ENCODE measurements around the gene C2orf68. TPM values are rescaled to one million over a fixed set of nuclear protein-coding genes. Genes with fewer than 3 reads are reported as not detected.
A peak's percentile ranks its signal among the peaks of the same experiment; 100 is the strongest.

The C2orf68 gene
- total RNA-seq, 5 donors from 2014 or later (not counting 1 experiment from before 2014, with no cell fraction given): 45.3 to 77.9 (median 62.4) TPM

- H3K36me3 Mint-ChIP-seq: peaks cover 14% of the 10 kb centered on the region
- peaks cover 11 to 16% of the 10 kb centered on the region in 2 donors for H3K36me3 ChIP-seq (ENCODE audit: control insufficient read depth in 2 of 2, extremely low read depth in 1 of 2, insufficient read depth in 1 of 2, low read length in 1 of 2)
- POLR2A ChIA-PET: no interaction called here
- H3K9me3 Mint-ChIP-seq: no peaks in the 10 kb centered on the region
- no peaks in the 10 kb centered on the region for H3K27me3 Mint-ChIP-seq
- H3K4me1 Mint-ChIP-seq: peaks cover 58 to 72% (median 68%) of the 10 kb centered on the region in 3 donors
- H3K27me3 ChIP-seq (replicated peaks in 1 of 2; ENCODE audit: control insufficient read depth in 2 of 2, extremely low read depth in 1 of 2, insufficient read depth in 2 of 2, low read length in 1 of 2): no peaks in the 10 kb centered on the region
- H3K9me3 ChIP-seq: no peaks in the 10 kb centered on the region
- peak in 17 of 35 experiments; percentile 18 to 70 (median 33) for DNase-seq
- H3K4me1 ChIP-seq (ENCODE audit: control insufficient read depth in 1 of 2, extremely low read depth in 1 of 2, insufficient read depth in 2 of 2, low read length in 2 of 2): peaks cover 28 to 53% of the 10 kb centered on the region in 2 experiments
- peak within 1 kb of the TSS; percentile 82 for H3K27ac ChIP-seq (ENCODE audit: low read length)
- ATAC-seq (replicated peaks in 1 of 4): peak; percentile 60 to 74 (median 70)
- CTCF ChIA-PET: interaction anchor here in 1 of 2 donors (1.0 kb wide), 1 partner anchor 256 kb away, joined by 4 read pairs; the partner anchor contains the start of gene TGOLN2
- peak within 1 kb of the TSS; percentile 84 to 88 (median 87) for H3K4me3 Mint-ChIP-seq
- H3K4me3 ChIP-seq (ENCODE audit: control insufficient read depth in 1 of 2, extremely low read depth in 1 of 2, low read length in 1 of 2): peak within 1 kb of the TSS; percentile 68 to 77
- peak within 1 kb of the TSS; percentile 96 for H3K27ac Mint-ChIP-seq
- 19% methylated on average over 49 of the region's 52 CpGs for WGBS (ENCODE audit: insufficient coverage)
Measured at GRCh38 chr2:85584354-85584856, 27.5 kb downstream of the C2orf68 start, which contains the start of gene VAMP5. VAMP5 (plus strand) TSS chr2:85584431; CDS start chr2:85584491, 60 bp downstream.

GRCh38 chr2:85583667-85584353, 28.1 kb downstream of the C2orf68 start:
- H3K4me3 Mint-ChIP-seq: peak overlapping the region; percentile 84 to 88 (median 87)
- H3K4me3 ChIP-seq (ENCODE audit: control insufficient read depth in 1 of 2, extremely low read depth in 1 of 2, low read length in 1 of 2): peak overlapping the region; percentile 68 to 77
- CTCF ChIA-PET: interaction anchor here (0.6 to 1.0 kb wide), 4 partner anchors 22 to 566 kb away, joined by 3 to 8 read pairs (median 4); partner anchors contain the start of gene TGOLN2 (in 1 of the 2)
- H3K36me3 Mint-ChIP-seq: peaks cover 16% of the 10 kb centered on the region
- peak; percentile 64 to 83 (median 69) for ATAC-seq (replicated peaks in 1 of 4)
- POLR2A ChIA-PET: interaction anchor here in 1 of 2 donors (0.6 to 1.4 kb wide), 2 partner anchors 12 to 191 kb away, joined by 3 to 4 read pairs; partner anchors contain the start of gene RNF181
- peak overlapping the region; percentile 96 for H3K27ac Mint-ChIP-seq
- no peaks in the 10 kb centered on the region for H3K27me3 Mint-ChIP-seq
- H3K27me3 ChIP-seq (replicated peaks in 1 of 2; ENCODE audit: control insufficient read depth in 2 of 2, extremely low read depth in 1 of 2, insufficient read depth in 2 of 2, low read length in 1 of 2): no peaks in the 10 kb centered on the region
- peak overlapping the region; percentile 82 for H3K27ac ChIP-seq (ENCODE audit: low read length)
- peak in 24 of 35 experiments; percentile 12 to 55 (median 38) for DNase-seq
- peaks cover 63 to 77% (median 71%) of the 10 kb centered on the region in 3 donors for H3K4me1 Mint-ChIP-seq
- no peaks in the 10 kb centered on the region for H3K9me3 Mint-ChIP-seq
- H3K4me1 ChIP-seq (ENCODE audit: control insufficient read depth in 1 of 2, extremely low read depth in 1 of 2, insufficient read depth in 2 of 2, low read length in 2 of 2): peaks cover 33 to 59% of the 10 kb centered on the region in 2 experiments
- H3K9me3 ChIP-seq: no peaks in the 10 kb centered on the region
- WGBS (ENCODE audit: insufficient coverage): 14% methylated on average over 14 of the region's 16 CpGs
- peaks cover 11 to 16% of the 10 kb centered on the region in 2 donors for H3K36me3 ChIP-seq (ENCODE audit: control insufficient read depth in 2 of 2, extremely low read depth in 1 of 2, insufficient read depth in 1 of 2, low read length in 1 of 2)

GRCh38 chr2:85582492-85582891, 29.4 kb downstream of the C2orf68 start:
- POLR2A ChIA-PET: interaction anchor here in 1 of 2 donors (0.8 to 1.4 kb wide), 2 partner anchors 12 to 13 kb away, joined by 3 read pairs; partner anchors contain the start of gene RNF181
- H3K36me3 Mint-ChIP-seq: peaks cover 18% of the 10 kb centered on the region
- CTCF ChIA-PET: no interaction called here

GRCh38 chr2:85580206-85580605, 31.7 kb downstream of the C2orf68 start:
- Mint-ChIP-seq H3K4me1 (peaks cover 51 to 68% (median 63%) of the 10 kb centered on the region in 3 donors), H3K9me3 (no peaks in the 10 kb centered on the region), H3K27me3 (no peaks in the 10 kb centered on the region), H3K4me3 (peak overlapping the region in 1 of 3 donors; percentile 96), H3K36me3 (peaks cover 18% of the 10 kb centered on the region), H3K27ac (peak overlapping the region; percentile 71 to 98)
- no peaks in the 10 kb centered on the region for H3K9me3 ChIP-seq
- peaks cover 27 to 63% of the 10 kb centered on the region in 2 experiments for H3K4me1 ChIP-seq (ENCODE audit: control insufficient read depth in 1 of 2, extremely low read depth in 1 of 2, insufficient read depth in 2 of 2, low read length in 2 of 2)
- ChIA-PET CTCF (interaction anchor here (0.5 to 0.6 kb wide), 2 partner anchors 12 to 37 kb away, joined by 4 read pairs; no protein-coding TSS in a partner anchor), POLR2A (no interaction called here)
- no peak overlapping the region for H3K27ac ChIP-seq (ENCODE audit: low read length)
- peaks cover 11 to 16% of the 10 kb centered on the region in 2 donors for H3K36me3 ChIP-seq (ENCODE audit: control insufficient read depth in 2 of 2, extremely low read depth in 1 of 2, insufficient read depth in 1 of 2, low read length in 1 of 2)
- no peak for ATAC-seq (replicated peaks in 1 of 4)
- 86% methylated on average over 1 of the region's 3 CpGs for WGBS (ENCODE audit: insufficient coverage)
- no peak overlapping the region for H3K4me3 ChIP-seq (ENCODE audit: control insufficient read depth in 1 of 2, extremely low read depth in 1 of 2, low read length in 1 of 2)
- DNase-seq: no peak
- no peaks in the 10 kb centered on the region for H3K27me3 ChIP-seq (replicated peaks in 1 of 2; ENCODE audit: control insufficient read depth in 2 of 2, extremely low read depth in 1 of 2, insufficient read depth in 2 of 2, low read length in 1 of 2)

More at GRCh38 chr2:85582492-85582891, 29.4 kb downstream of the C2orf68 start:
- peak overlapping the region; percentile 82 for H3K27ac ChIP-seq (ENCODE audit: low read length)
- Mint-ChIP-seq H3K27me3 (no peaks in the 10 kb centered on the region), H3K27ac (peak overlapping the region; percentile 78 to 86), H3K9me3 (no peaks in the 10 kb centered on the region), H3K4me1 (peaks cover 63 to 77% (median 71%) of the 10 kb centered on the region in 3 donors), H3K4me3 (peak overlapping the region in 2 of 3 donors; percentile 17 to 34)
- no peaks in the 10 kb centered on the region for H3K9me3 ChIP-seq
- ATAC-seq (replicated peaks in 1 of 4): no peak
- no CpG with 5 or more reads among the region's 1 CpG for WGBS (ENCODE audit: insufficient coverage)
- DNase-seq: no peak
- no peak overlapping the region for H3K4me3 ChIP-seq (ENCODE audit: control insufficient read depth in 1 of 2, extremely low read depth in 1 of 2, low read length in 1 of 2)
- H3K27me3 ChIP-seq (replicated peaks in 1 of 2; ENCODE audit: control insufficient read depth in 2 of 2, extremely low read depth in 1 of 2, insufficient read depth in 2 of 2, low read length in 1 of 2): no peaks in the 10 kb centered on the region
- peaks cover 35 to 65% of the 10 kb centered on the region in 2 experiments for H3K4me1 ChIP-seq (ENCODE audit: control insufficient read depth in 1 of 2, extremely low read depth in 1 of 2, insufficient read depth in 2 of 2, low read length in 2 of 2)
- peaks cover 11 to 16% of the 10 kb centered on the region in 2 donors for H3K36me3 ChIP-seq (ENCODE audit: control insufficient read depth in 2 of 2, extremely low read depth in 1 of 2, insufficient read depth in 1 of 2, low read length in 1 of 2)

- ATAC-seq (replicated peaks in 1 of 4) (no peak), DNase-seq (no peak)
- ChIA-PET CTCF (interaction anchor here in 1 of 2 donors (0.6 kb wide), 1 partner anchor 13 kb away, joined by 4 read pairs; no protein-coding TSS in a partner anchor), POLR2A (interaction anchor here (0.5 to 0.6 kb wide), 3 partner anchors 33 to 1889 kb away, joined by 3 read pairs; partner anchors contain the start of gene C2orf68 (in 1 of the 2))
- WGBS (ENCODE audit: insufficient coverage): 77% methylated on average over 4 of the region's 6 CpGs
- peaks cover 0 to under 1% of the 10 kb centered on the region in 2 experiments for H3K27me3 ChIP-seq (replicated peaks in 1 of 2; ENCODE audit: control insufficient read depth in 2 of 2, extremely low read depth in 1 of 2, insufficient read depth in 2 of 2, low read length in 1 of 2)
- H3K4me1 ChIP-seq (ENCODE audit: control insufficient read depth in 1 of 2, extremely low read depth in 1 of 2, insufficient read depth in 2 of 2, low read length in 2 of 2): peaks cover 21 to 55% of the 10 kb centered on the region in 2 experiments
- peak overlapping the region; percentile 55 for H3K27ac ChIP-seq (ENCODE audit: low read length)
- H3K36me3 ChIP-seq (ENCODE audit: control insufficient read depth in 2 of 2, extremely low read depth in 1 of 2, insufficient read depth in 1 of 2, low read length in 1 of 2): peaks cover 11 to 16% of the 10 kb centered on the region in 2 donors
- H3K4me1 Mint-ChIP-seq: peaks cover 47 to 61% (median 56%) of the 10 kb centered on the region in 3 donors
- H3K9me3 Mint-ChIP-seq: no peaks in the 10 kb centered on the region
- peaks cover 18% of the 10 kb centered on the region for H3K36me3 Mint-ChIP-seq
- H3K27me3 Mint-ChIP-seq: no peaks in the 10 kb centered on the region
- H3K9me3 ChIP-seq: no peaks in the 10 kb centered on the region
- peak overlapping the region; percentile 93 to 96 (median 94) for H3K4me3 Mint-ChIP-seq
- H3K27ac Mint-ChIP-seq: peak overlapping the region; percentile 86 to 98
- peak overlapping the region; percentile 60 to 71 for H3K4me3 ChIP-seq (ENCODE audit: control insufficient read depth in 1 of 2, extremely low read depth in 1 of 2, low read length in 1 of 2)
Measured at GRCh38 chr2:85579266-85579935, 32.5 kb downstream of the C2orf68 start.

Data from T-cell (primary cell).